Stimulated activated naive CD8-positive, alpha-beta T cell treated with anti-CD3 and anti-CD28 coated beads, Interleukin-15, amount 100 ng/mL, for 72 hours (primary cell): ENCODE measurements around the gene INPP5A.

ENCODE experiments used
- ATAC-seq: fragments of 150-1000 bp; cut with Tn5 transposase; 2 replicates; pipeline ENCODE4 v1.10.0; 2021; ENCODE audit warnings: mild to moderate bottlenecking, moderate library complexity
- DNase-seq, 2 donors: peaks; one replicate each; pipeline ENCODE4 v3.0.0; 2021 to 2022
- H3K27ac Mint-ChIP-seq, 2 donors: one replicate each; pipeline ENCODE4 v1.8.0; 2022; ENCODE audit warnings: mild to moderate bottlenecking in 2 of 2, mixed read lengths in 2 of 2, moderate library complexity in 2 of 2
- H3K27me3 Mint-ChIP-seq: one replicate; pipeline ENCODE4 v1.8.0; 2022; ENCODE audit warnings: mixed read lengths
- H3K4me1 Mint-ChIP-seq: one replicate; pipeline ENCODE4 v1.8.0; 2022; ENCODE audit warnings: mild to moderate bottlenecking, mixed read lengths
- H3K4me3 Mint-ChIP-seq, 2 donors: one replicate each; pipeline ENCODE4 v1.8.0; 2022; ENCODE audit warnings: mild to moderate bottlenecking in 2 of 2, mixed read lengths in 2 of 2, moderate library complexity in 1 of 2
- H3K9me3 Mint-ChIP-seq, 2 donors: one replicate each; pipeline ENCODE4 v1.8.0; 2022; ENCODE audit warnings: mixed read lengths in 2 of 2

INPP5A gene

DNA sequence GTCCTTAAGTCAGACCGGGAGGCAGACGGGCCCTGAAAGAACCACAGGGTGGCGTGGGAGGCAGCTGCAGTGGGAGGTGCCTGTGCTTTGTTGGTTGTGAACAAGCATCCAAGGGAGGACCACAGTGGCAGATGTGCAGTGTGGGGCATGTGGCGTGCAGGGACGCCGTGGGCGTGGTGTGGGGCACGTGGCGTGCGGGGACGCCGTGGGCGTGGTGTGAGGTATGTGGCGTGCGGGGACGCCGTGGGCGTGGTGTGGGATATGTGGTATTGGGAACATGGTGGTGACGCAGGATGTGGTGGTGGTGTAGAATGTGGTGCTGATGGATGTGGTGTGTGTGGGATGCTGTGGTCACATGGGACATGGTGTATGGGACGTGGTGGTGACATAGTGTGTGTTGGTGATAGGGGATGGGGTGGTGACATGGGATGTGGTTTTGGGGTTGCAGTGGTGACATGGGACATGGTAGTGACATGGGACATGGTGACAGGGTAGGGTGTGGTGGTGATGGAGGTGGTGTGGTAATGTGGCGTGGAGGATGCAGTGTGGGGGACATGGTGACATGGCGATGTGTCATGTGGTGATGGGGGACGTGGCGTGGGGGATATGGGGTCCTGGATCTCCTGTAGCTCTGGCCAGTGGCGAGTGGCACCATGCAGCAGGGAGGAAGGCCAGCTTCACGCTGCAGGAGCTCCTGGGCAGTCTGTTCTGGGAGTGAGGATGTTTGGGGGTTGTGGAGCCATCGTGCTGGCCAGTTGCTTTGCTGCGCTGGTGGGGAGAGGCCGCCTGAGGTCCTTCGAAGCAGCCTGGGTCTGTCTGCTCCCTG, 78.8 kb downstream of the INPP5A start:
- Mint-ChIP-seq H3K27me3 (no peaks in the 10 kb centered on the region), H3K27ac (peak overlapping the region; percentile 20 to 93), H3K4me1 (peaks cover 59% of the 10 kb centered on the region), H3K4me3 (peak overlapping the region in 1 of 2 donors; percentile 34), H3K9me3 (peaks cover 22 to 40% of the 10 kb centered on the region in 2 donors)
- peak; percentile 95 for ATAC-seq
- DNase-seq: peak; percentile 83 to 89

DNA sequence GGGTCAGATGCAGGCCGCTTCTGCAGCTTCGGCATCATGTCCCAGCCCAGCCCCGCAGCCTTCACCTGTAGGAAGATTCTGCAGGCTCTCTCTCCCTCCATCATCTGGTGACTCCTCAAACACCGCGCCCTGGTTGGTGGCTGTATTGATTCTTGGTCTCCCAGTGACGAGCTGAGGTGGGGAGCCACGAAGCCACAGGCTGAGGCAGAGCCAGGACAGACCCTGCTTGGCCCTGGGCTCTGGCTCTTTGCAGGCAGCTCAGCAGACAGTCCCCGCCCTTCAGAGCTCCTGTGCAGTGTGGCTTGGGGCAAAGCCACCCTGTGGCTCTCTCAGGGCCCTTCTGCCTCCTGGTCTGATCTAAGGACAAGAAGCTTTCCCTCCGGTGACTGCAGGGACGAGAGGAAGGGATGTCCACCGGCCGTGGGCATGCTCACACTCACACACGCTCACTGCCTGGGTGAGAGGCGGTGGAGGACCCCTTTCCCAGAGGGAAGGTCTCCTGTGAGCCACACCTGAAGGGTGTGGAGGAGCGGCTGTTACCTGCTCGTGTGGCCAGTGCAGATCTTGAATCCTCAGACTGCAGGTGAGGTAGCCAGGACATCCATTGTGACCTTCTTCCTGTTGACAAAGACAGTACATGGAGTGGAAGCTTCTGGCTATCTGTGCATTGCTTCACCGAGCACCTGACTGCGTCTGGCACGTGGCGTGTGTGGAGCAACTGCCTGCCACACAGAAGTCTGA, 79.6 kb downstream of the INPP5A start:
- no peak overlapping the region for H3K27ac Mint-ChIP-seq
- DNase-seq (peak in 1 of 2 donors; percentile 27), ATAC-seq (no peak)
- no peaks in the 10 kb centered on the region for H3K27me3 Mint-ChIP-seq
- H3K4me1 Mint-ChIP-seq: peaks cover 51% of the 10 kb centered on the region
- peaks cover 25 to 42% of the 10 kb centered on the region in 2 donors for H3K9me3 Mint-ChIP-seq
- no peak overlapping the region for H3K4me3 Mint-ChIP-seq

- no peak for DNase-seq
- H3K27ac Mint-ChIP-seq: no peak overlapping the region
- H3K27me3 Mint-ChIP-seq: no peaks in the 10 kb centered on the region
- peaks cover 25 to 37% of the 10 kb centered on the region in 2 donors for H3K9me3 Mint-ChIP-seq
- H3K4me1 Mint-ChIP-seq: peaks cover 46% of the 10 kb centered on the region
- no peak overlapping the region for H3K4me3 Mint-ChIP-seq
- ATAC-seq: no peak
Observed at GRCh38 chr10:132617737-132618052, 80.1 kb downstream of the INPP5A start.

DNA sequence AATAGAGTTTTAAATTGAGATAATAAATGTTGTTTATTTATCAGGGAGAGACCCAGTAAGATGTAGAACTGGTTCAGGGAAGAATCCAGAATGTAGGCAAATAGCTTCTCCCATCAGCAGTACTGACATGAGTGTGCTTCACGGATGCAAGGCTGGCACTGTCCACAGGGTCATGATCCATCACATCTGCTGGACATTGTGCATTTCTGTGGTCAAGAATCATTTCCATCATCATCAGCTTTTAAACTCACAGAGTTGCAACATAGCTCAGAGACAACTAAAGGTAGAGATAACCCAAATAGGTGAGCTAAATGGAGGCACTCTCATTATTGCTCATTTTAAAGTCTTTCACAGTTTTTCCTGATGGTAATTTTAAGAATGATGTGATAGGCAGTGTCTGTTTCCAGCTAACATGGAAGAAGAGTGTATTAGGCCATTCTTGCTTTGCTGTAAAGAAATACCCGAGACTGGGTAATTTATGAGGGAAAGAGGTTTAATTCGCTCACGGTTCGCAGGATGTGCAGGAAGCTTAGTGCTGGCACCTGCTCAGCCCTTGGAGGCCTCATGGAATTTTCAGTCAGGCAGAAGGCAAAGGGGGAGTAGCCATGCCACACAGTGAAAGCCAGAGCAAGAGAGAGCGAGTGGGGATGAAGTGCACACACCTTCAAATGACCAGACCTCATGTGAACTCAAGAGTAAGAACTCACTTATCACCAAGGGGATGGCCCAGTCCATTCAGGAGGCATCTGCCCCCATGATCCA, 80.8 kb downstream of the INPP5A start:
- H3K9me3 Mint-ChIP-seq: peaks cover 25 to 37% of the 10 kb centered on the region in 2 donors
- no peak for ATAC-seq
- H3K4me1 Mint-ChIP-seq: peaks cover 40% of the 10 kb centered on the region
- no peak for DNase-seq
- H3K4me3 Mint-ChIP-seq: no peak overlapping the region
- no peaks in the 10 kb centered on the region for H3K27me3 Mint-ChIP-seq
- no peak overlapping the region for H3K27ac Mint-ChIP-seq

DNA sequence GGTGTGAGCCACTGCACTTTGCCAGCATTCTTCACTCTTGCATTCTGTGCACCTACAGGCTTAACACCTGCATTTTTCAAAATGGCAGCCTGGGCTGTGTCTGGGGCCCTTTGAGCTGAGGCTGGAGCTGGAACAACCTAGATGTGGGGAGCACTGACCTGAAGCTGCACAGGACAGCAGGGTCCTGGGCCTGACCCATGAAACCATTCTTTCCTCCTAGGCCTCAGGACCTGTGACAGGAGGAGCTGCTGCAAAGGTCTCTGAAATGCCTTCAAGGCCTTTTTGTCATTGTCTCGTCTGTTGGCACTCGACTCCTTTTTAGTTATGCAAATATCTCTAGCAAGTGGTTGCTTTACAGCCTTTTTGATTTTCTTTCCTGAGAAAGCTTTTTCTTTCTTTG, 82.3 kb downstream of the INPP5A start:
- H3K4me3 Mint-ChIP-seq: no peak overlapping the region
- H3K9me3 Mint-ChIP-seq: peaks cover 25 to 37% of the 10 kb centered on the region in 2 donors
- ATAC-seq: no peak
- no peaks in the 10 kb centered on the region for H3K27me3 Mint-ChIP-seq
- no peak for DNase-seq
- H3K4me1 Mint-ChIP-seq: peaks cover 31% of the 10 kb centered on the region
- no peak overlapping the region for H3K27ac Mint-ChIP-seq

- Mint-ChIP-seq H3K4me3 (no peak overlapping the region), H3K4me1 (peaks cover 44% of the 10 kb centered on the region), H3K27ac (no peak overlapping the region)
Observed at GRCh38 chr10:132624061-132624846, 86.7 kb downstream of the INPP5A start.

DNA sequence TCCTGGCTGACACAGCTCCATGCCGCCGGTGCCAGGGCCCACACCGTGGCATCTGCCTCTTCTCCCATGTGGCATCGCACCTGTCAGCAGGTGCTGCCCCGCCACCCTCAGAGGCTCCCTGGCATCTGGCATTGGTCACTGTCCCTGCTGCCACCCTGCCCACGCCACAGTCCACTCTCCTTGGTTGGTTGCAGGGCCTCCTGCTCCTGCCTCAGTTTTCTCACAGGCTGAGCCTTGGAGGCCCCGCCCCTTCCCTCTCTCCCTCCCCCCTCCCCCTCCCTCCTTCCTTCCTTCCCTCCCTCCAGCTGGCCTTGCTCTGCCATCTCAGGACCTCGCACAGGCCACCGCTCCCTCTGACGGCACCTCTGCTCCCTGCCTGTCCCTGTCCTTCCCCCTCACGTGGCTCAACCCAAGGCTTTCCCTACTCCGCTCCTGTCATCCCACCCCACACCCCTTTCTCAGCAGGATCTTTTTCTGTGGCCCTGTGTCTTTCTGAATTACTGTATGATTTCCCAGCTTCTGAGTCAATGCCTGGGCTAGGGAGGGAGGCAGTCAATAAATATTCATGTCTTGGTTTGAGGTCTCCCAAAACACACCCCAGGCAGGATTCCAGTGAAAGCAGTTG, 87.4 kb downstream of the INPP5A start:
- H3K27me3 Mint-ChIP-seq: no peaks in the 10 kb centered on the region
- H3K4me1 Mint-ChIP-seq: peaks cover 51% of the 10 kb centered on the region
- peaks cover 11% of the 10 kb centered on the region in 2 donors for H3K9me3 Mint-ChIP-seq
- ATAC-seq: no peak
- DNase-seq: no peak
- H3K27ac Mint-ChIP-seq: no peak overlapping the region
- no peak overlapping the region for H3K4me3 Mint-ChIP-seq

More at GRCh38 chr10:132624061-132624846, 86.7 kb downstream of the INPP5A start:
- H3K9me3 Mint-ChIP-seq: peaks cover 11% of the 10 kb centered on the region in 2 donors
- no peaks in the 10 kb centered on the region for H3K27me3 Mint-ChIP-seq
- ATAC-seq: no peak
- DNase-seq: no peak

GRCh38 chr10:132626019-132626760, 88.6 kb downstream of the INPP5A start:
- H3K27ac Mint-ChIP-seq: no peak overlapping the region
- DNase-seq: no peak
- H3K4me3 Mint-ChIP-seq: no peak overlapping the region
- no peaks in the 10 kb centered on the region for H3K27me3 Mint-ChIP-seq
- peaks cover 52% of the 10 kb centered on the region for H3K4me1 Mint-ChIP-seq
- peaks cover 5 to 6% of the 10 kb centered on the region in 2 donors for H3K9me3 Mint-ChIP-seq
- ATAC-seq: no peak

- H3K4me3 Mint-ChIP-seq: no peak overlapping the region
- DNase-seq (no peak), ATAC-seq (peak; percentile 18)
- no peaks in the 10 kb centered on the region for H3K9me3 Mint-ChIP-seq
- peaks cover 52% of the 10 kb centered on the region for H3K4me1 Mint-ChIP-seq
- H3K27ac Mint-ChIP-seq: peak overlapping the region in 1 of 2 donors; percentile 76
- H3K27me3 Mint-ChIP-seq: no peaks in the 10 kb centered on the region
Observed at GRCh38 chr10:132626761-132627665, 89.4 kb downstream of the INPP5A start.

- H3K4me3 Mint-ChIP-seq: peak overlapping the region in 1 of 2 donors; percentile 23
Observed at GRCh38 chr10:132627666-132628531, 90.3 kb downstream of the INPP5A start.

GRCh38 chr10:132628966-132629900, 91.6 kb downstream of the INPP5A start:
- Mint-ChIP-seq H3K4me3 (no peak overlapping the region), H3K27ac (no peak overlapping the region), H3K27me3 (no peaks in the 10 kb centered on the region), H3K9me3 (no peaks in the 10 kb centered on the region), H3K4me1 (peaks cover 58% of the 10 kb centered on the region)
- no peak for ATAC-seq
- no peak for DNase-seq

More at GRCh38 chr10:132627666-132628531, 90.3 kb downstream of the INPP5A start:
- H3K9me3 Mint-ChIP-seq: no peaks in the 10 kb centered on the region
- peak; percentile 48 for ATAC-seq
- no peaks in the 10 kb centered on the region for H3K27me3 Mint-ChIP-seq
- H3K4me1 Mint-ChIP-seq: peaks cover 52% of the 10 kb centered on the region
- DNase-seq: no peak
- peak overlapping the region in 1 of 2 donors; percentile 64 for H3K27ac Mint-ChIP-seq

GRCh38 chr10:132630156-132630555, 92.6 kb downstream of the INPP5A start:
- ATAC-seq: no peak
- Mint-ChIP-seq H3K4me1 (peaks cover 57% of the 10 kb centered on the region), H3K27me3 (no peaks in the 10 kb centered on the region), H3K27ac (no peak overlapping the region), H3K9me3 (no peaks in the 10 kb centered on the region), H3K4me3 (no peak overlapping the region)
- DNase-seq: no peak
